GM18867 (cell line): Measurements from ENCODE around the gene SAMD4A.

Experiments
- ATAC-seq: cut with Tn5 transposase; IDR thresholded peaks from one replicate; pipeline ENCODE4 v1.9.1; 2021; ENCODE audit warnings: mild to moderate bottlenecking, moderate library complexity; ENCODE audit not compliant: unreplicated experiment

The SAMD4A gene

DNA sequence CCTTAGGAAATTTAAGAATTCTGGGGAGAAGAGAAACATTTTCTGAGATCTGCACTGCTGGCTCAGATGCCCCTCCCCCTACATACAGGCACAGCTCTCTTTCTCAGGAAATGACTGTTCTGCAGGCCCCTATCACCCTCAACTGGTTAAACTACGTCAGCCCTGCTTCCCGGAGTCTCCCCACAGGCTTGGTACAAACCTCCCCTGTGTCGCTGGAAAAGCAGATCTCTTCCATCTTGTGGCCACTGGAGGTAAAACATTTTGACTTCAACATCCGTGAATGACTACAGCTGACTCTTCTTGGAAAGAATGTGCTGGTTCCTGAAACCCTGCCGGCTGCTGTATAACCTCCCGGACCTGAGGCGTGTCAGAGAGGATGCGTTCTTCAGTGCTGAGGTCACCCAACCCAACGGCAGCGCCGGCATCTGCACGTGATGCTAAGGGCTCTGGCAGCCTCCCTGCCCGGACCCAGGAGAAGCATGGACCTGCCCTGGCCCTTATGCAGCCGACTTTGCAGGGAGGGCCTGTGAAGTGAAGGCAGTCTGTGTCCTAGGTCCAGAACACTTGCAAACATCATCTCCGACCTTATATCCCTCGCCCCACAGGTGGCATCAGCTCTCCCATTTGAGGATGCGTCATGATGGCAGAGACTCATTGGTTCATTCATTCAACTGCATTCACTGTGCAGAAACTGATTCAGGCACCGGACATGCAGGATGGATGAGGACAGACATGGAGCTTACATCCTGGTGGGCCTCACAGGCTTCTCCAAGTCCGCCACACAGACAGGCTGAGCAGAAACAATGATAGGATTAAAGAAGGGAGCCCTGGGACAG is 206.5 kb downstream of the SAMD4A start:
- peak; percentile 39 for ATAC-seq

DNA sequence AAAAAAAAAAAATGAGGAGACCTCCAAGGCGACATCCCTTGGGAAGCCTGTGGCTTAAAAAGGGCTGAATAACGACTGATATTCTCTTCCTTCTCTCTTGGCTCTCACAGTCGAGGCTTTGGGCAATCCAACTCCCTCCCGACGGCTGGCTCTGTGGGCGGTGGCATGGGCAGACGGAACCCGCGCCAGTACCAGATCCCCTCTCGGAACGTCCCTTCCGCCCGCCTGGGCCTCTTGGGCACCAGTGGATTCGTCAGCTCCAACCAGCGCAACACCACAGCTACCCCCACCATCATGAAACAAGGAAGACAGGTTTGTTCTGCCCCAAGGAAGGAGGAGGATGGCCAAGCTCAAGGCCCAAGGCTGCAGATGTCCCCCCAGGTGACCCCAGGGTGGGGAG is 207.9 kb downstream of the SAMD4A start:
- ATAC-seq, result no peak

DNA sequence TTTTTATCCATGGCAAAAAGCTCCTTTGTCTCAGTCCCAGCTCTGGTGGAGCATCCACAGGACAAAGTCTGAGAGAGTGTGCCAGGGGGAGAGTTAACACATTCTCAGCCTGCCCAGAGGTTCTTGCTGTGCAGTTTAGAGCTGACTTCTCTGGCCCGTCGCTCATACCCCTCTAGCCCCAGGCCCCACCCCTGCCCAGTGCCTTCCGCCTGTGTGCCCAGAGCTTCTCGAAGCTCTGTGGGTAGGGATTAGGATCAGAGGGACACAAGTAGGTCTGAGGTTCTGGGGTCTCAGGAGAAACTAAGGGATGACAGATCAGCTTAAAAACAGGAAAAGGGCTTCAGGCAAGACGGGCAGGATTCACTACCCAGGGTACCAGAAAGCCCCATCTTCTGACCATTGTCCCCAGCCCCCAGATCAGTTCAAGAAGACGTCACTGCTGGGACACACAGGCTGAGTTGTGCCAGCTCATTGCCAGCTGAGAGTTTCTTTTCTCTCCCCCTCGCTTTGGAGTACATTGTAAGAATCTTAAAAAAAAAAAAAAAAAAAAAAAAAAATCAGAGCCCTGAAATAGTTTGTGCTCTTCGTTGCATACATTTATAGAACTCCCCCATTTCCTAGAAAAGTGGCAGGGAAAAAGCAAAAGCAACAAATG is 208.7 kb downstream of the SAMD4A start:
- ATAC-seq, result no peak

- ATAC-seq, result peak; percentile 48
These were observed 209.6 kb downstream of the SAMD4A start for GRCh38 chr14:54776361-54777001.

GRCh38 chr14:54777395-54777794 is 210.5 kb downstream of the SAMD4A start:
- ATAC-seq, result no peak

- no peak for ATAC-seq
These were observed 211.9 kb downstream of the SAMD4A start for GRCh38 chr14:54778618-54779345.

- ATAC-seq, result no peak
These were observed 214.2 kb downstream of the SAMD4A start for GRCh38 chr14:54781080-54781479.

GRCh38 chr14:54781961-54782750 is 215.2 kb downstream of the SAMD4A start:
- ATAC-seq, result no peak

DNA sequence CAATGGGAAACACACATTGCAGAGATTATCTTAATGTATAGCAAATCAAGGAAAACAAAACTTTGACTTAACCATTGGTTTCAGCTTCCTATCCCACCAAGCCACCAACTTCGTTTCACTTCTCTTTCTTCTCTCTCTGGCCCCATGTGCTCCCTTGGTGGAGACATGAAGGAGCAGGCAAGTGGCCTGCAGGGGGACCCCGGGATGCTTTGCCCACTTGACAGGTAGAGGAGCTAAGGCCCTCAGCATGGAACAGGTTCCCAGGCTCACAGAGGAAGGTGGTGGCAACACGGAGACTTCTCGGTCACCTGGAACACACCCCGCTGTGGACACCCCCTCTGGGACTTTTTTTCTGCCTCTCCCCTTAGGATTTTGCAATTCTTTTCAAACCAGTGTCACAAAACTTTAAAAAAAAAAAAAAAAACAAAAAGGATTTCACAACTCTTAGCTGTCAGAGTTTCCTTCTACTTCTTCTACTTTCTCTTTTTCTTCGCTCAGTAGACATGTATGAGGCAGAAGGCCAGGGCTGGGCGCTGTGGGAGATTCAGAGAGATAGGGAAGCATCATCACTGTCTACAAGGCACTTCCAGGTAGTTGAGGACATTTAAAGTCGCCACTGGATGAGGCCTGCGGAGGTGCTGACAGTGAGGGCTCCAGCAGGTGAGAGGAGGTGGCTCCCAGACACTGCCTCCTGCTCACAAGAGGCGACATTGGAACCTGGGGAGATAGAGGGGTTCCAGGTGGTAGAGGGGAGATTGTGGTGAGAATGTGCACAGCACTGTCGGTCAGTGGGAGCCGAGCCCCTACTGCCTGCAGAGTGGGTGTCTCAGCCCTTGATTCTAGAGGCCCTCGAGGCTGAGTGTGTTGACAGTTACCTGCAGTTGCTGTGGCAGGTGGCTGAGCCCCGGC is 216.1 kb downstream of the SAMD4A start:
- ATAC-seq, result peak; percentile 92

GRCh38 chr14:54783660-54784015 is 216.7 kb downstream of the SAMD4A start:
- no peak for ATAC-seq

DNA sequence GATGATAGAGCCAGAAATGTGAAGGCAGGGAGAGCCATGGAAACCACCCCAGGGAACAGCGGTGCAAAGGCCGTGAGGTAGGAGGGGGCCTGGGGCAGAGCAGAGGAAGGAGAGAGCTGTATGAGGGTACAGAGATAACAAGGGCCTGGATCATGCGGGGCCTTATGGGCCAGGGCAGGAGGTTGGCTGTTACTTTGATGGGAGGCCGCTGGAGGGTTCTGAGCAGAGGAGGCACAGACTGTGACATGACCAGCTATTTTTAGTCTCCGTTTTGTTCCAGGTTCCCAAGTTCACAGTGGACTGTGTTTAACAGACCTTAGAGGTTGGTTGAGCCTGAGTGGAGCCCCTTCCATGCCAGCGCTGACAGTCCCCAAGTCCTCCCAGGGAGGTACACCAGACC is 217.1 kb downstream of the SAMD4A start:
- no peak for ATAC-seq

GRCh38 chr14:54784657-54785056 is 217.7 kb downstream of the SAMD4A start:
- ATAC-seq, result no peak

GRCh38 chr14:54785136-54785777 is 218.3 kb downstream of the SAMD4A start:
- no peak for ATAC-seq

DNA sequence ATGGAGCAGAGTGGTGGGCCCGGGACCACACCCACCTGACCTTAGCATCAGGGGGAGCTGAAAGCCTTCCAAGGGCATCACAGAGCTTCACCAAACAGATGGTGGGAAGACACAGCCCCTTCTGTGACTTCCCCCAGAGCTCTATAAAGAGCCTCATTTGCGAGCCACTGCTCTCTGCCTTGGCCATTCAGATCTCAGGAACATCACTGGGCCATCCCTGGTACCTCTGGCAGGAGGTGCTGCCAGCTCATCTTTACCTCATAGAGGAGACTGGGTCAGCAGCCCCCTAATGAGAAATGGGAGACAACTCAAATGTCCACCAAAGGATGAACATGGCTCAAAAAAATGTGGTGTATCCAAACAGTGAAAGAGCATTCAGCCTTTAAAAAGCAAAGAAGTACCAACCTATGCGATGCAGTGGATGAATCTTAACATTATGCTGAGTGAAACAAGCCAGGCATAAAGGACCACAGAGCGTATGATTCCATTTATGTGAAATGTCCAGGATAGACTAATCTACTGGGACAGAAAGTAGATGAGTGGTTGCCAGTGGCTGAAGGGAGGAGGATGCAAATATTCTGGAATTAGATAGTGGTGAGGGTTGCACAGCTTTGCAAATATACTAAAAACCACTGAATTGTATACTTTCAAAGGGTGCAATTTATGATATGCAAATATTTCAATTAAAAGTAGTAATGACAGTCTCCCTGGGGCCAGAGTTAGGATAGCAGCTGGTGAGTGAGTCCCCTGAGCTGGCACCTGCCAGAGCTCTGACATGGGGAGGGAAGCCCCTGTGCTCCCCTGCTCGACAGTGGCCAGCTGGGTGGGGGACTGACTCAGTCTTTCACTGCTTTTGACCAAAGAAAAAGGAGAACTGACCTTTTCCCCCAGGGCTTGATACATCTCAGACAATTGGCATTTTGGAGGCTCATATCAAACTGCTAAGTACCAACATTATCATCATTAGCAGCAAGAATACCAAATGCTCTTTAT is 219.1 kb downstream of the SAMD4A start:
- ATAC-seq, result no peak

- no peak for ATAC-seq
These were observed 219.9 kb downstream of the SAMD4A start for GRCh38 chr14:54786838-54787237.

- ATAC-seq, result no peak
These were observed 220.3 kb downstream of the SAMD4A start for GRCh38 chr14:54787261-54787660.

DNA sequence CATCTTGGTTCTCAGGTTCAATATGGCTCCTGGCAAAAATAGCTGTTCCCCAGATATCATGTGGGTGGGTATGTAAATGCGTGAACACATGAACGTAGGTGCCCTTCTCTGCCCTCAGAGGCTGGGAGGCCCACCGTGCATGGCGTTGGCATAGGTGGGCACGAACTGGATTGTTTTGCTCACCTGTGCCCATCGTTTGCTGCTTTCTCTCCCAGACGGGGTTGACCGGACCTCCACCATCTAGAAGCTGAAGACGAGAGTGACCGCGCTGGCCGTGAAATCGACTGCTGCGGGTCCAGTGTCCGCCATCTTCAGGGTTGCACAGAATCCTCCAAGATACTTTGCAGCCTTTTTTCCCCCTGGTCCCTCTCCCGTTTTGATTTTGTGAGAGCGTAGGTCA is 221.8 kb downstream of the SAMD4A start:
- no peak for ATAC-seq

DNA sequence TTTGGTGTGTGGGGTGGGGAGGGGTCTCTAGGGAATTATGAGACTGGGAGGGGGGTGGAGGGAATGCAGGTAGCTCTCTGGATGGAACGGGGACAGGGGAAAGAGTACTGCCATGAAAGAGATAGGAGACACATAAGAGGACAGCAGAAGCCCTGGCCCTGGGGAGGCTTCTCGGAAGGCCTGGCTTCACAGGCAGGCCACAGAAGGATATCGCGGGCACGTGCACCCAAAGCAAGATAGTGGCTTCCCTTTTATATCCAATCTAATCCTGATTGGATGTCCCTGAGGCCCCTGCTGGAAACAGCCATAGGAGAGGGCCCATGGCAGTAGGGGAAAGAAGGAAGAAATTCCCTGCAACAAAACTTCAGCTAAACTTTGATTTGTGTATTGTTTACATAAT is 222.2 kb downstream of the SAMD4A start:
- no peak for ATAC-seq
